ENCODE results near the gene PHF3.
A peak's percentile ranks its signal among the peaks of the same experiment; 100 is the strongest.
"Not testable (repeated sequence)": the region's sequence is repeated elsewhere in the genome, so short reads cannot be mapped to it uniquely, and the experiment has no call there.

The PHF3 gene

GRCh38 chr6:63716169-63716568 lies 80.6 kb downstream of the PHF3 start:
- DNase-seq (ENCODE audit: low read depth) = peak; percentile 41
- no peak for TF ChIP-seq CTCF (IDR thresholded peaks at IDR 0.05; ENCODE audit: insufficient read depth, low read depth, low read length, missing control alignments)
- H3K4me3 ChIP-seq (ENCODE audit: low read depth, low read length) = no peak overlapping the region

GRCh38 chr6:63721181-63721580 lies 85.6 kb downstream of the PHF3 start:
- H3K4me3 ChIP-seq (ENCODE audit: low read depth, low read length) = no peak overlapping the region
- no peak for DNase-seq (ENCODE audit: low read depth)
- TF ChIP-seq CTCF (IDR thresholded peaks at IDR 0.05; ENCODE audit: insufficient read depth, low read depth, low read length, missing control alignments) = no peak

GRCh38 chr6:63724721-63725120 lies 89.1 kb downstream of the PHF3 start:
- no peak overlapping the region for H3K4me3 ChIP-seq (ENCODE audit: low read depth, low read length)
- no peak for DNase-seq (ENCODE audit: low read depth)
- no peak for TF ChIP-seq CTCF (IDR thresholded peaks at IDR 0.05; ENCODE audit: insufficient read depth, low read depth, low read length, missing control alignments)

GRCh38 chr6:63730311-63730710 lies 94.7 kb downstream of the PHF3 start:
- no peak for TF ChIP-seq CTCF (IDR thresholded peaks at IDR 0.05; ENCODE audit: insufficient read depth, low read depth, low read length, missing control alignments)
- DNase-seq (ENCODE audit: low read depth) = no peak
- H3K4me3 ChIP-seq (ENCODE audit: low read depth, low read length) = no peak overlapping the region

GRCh38 chr6:63731930-63732329 lies 96.3 kb downstream of the PHF3 start:
- H3K4me3 ChIP-seq (ENCODE audit: low read depth, low read length) = no peak overlapping the region
- no peak for TF ChIP-seq CTCF (IDR thresholded peaks at IDR 0.05; ENCODE audit: insufficient read depth, low read depth, low read length, missing control alignments)
- DNase-seq (ENCODE audit: low read depth) = no peak

GRCh38 chr6:63732336-63732735 lies 96.7 kb downstream of the PHF3 start:
- H3K4me3 ChIP-seq (ENCODE audit: low read depth, low read length) = no peak overlapping the region
- TF ChIP-seq CTCF (IDR thresholded peaks at IDR 0.05; ENCODE audit: insufficient read depth, low read depth, low read length, missing control alignments) = no peak
- DNase-seq (ENCODE audit: low read depth) = no peak

- no peak overlapping the region for H3K4me3 ChIP-seq (ENCODE audit: low read depth, low read length)
- no peak for DNase-seq (ENCODE audit: low read depth)
- TF ChIP-seq CTCF (IDR thresholded peaks at IDR 0.05; ENCODE audit: insufficient read depth, low read depth, low read length, missing control alignments) = no peak
Observed at GRCh38 chr6:63734923-63735322, 99.3 kb downstream of the PHF3 start.

GRCh38 chr6:63738190-63738589 lies 102.6 kb downstream of the PHF3 start:
- H3K4me3 ChIP-seq (ENCODE audit: low read depth, low read length); DNase-seq (ENCODE audit: low read depth): not testable (repeated sequence)
